Liver (tissue), 9 donors: ENCODE results near the gene HTR2B. TPM values are rescaled to one million over a fixed set of nuclear protein-coding genes. Genes with fewer than 3 reads are reported as not detected.

ENCODE experiments used
- DNase-seq: peaks from one replicate; pipeline ENCODE4 v3.0.0-alpha.2; 2017; ENCODE audit warnings: low spot score
- H3K27ac ChIP-seq, 2 donors: one replicate each; pipeline ENCODE4 v1.7.0; 2013; ENCODE audit warnings: inconsistent platforms in 2 of 2, low read length in 2 of 2, control low read depth in 1 of 2, low read depth in 1 of 2, mild to moderate bottlenecking in 1 of 2
- H3K27me3 ChIP-seq, 4 donors: one replicate each; pipeline versions ENCODE4 v1.6.1 to v1.7.0; 2013; ENCODE audit warnings: low read length in 3 of 4, inconsistent platforms in 1 of 4, mild to moderate bottlenecking in 1 of 4, moderate library complexity in 1 of 4; ENCODE audit not compliant: control insufficient read depth in 4 of 4, insufficient read depth in 4 of 4
- H3K36me3 ChIP-seq, 4 donors: one replicate each; pipeline versions ENCODE4 v1.6.1 to v1.7.0; 2013; ENCODE audit warnings: low read length in 3 of 4, mild to moderate bottlenecking in 3 of 4, low read depth in 1 of 4, moderate library complexity in 1 of 4; ENCODE audit not compliant: control insufficient read depth in 4 of 4, insufficient read depth in 3 of 4
- H3K4me1 ChIP-seq, 4 donors: one replicate each; pipeline versions ENCODE4 v1.6.1 to v1.7.0; 2013; ENCODE audit warnings: low read length in 3 of 4, mild to moderate bottlenecking in 3 of 4, moderate library complexity in 1 of 4; ENCODE audit not compliant: control insufficient read depth in 4 of 4, insufficient read depth in 4 of 4
- H3K4me3 ChIP-seq, 3 donors: one replicate each; pipeline versions ENCODE4 v1.6.1 to v1.7.0; 2013; ENCODE audit warnings: low read length in 3 of 3, control low read depth in 1 of 3, low read depth in 1 of 3, mild to moderate bottlenecking in 1 of 3
- H3K9ac ChIP-seq, 2 donors: one replicate each; pipeline ENCODE4 v1.7.0; 2013; ENCODE audit warnings: low read length in 2 of 2, mild to moderate bottlenecking in 2 of 2, moderate library complexity in 2 of 2, control low read depth in 1 of 2, low read depth in 1 of 2
- H3K9me3 ChIP-seq, 4 donors: one replicate each; pipeline versions ENCODE4 v1.6.1 to v1.7.0; 2013; ENCODE audit warnings: low read length in 3 of 4; ENCODE audit not compliant: control insufficient read depth in 4 of 4
- EGR1 ChIP-seq, 2 donors: IDR thresholded peaks; 2 replicates each; pipeline ENCODE4 v1.6.1; 2016 to 2018; ENCODE audit warnings: antibody characterized with exemption in 2 of 2, low read depth in 2 of 2
- FOXA1 ChIP-seq: IDR thresholded peaks from 2 replicates; pipeline ENCODE4 v1.6.1; 2016; ENCODE audit warnings: antibody characterized with exemption
- GABPA ChIP-seq, 2 donors: IDR thresholded peaks in 1 of 2; conservative IDR thresholded peaks in 1 of 2; 2 replicates each; pipeline ENCODE4 v1.6.1; 2016; ENCODE audit warnings: antibody characterized with exemption in 2 of 2, mild to moderate bottlenecking in 1 of 2, moderate library complexity in 1 of 2
- HNF4A ChIP-seq, 2 donors: conservative IDR thresholded peaks; 2 replicates each; pipeline ENCODE4 v1.6.1; 2016; ENCODE audit warnings: antibody characterized with exemption in 2 of 2, mild to moderate bottlenecking in 2 of 2
- HNF4G ChIP-seq: IDR thresholded peaks from 2 replicates; pipeline ENCODE4 v1.6.1; 2016; ENCODE audit warnings: antibody characterized with exemption
- JUND ChIP-seq, 2 donors: IDR thresholded peaks; 2 replicates each; pipeline ENCODE4 v1.6.1; 2016; ENCODE audit warnings: antibody characterized with exemption in 2 of 2
- NR2F2 ChIP-seq: IDR thresholded peaks from 2 replicates; pipeline ENCODE4 v1.6.1; 2016; ENCODE audit warnings: antibody characterized with exemption
- REST ChIP-seq: IDR thresholded peaks from 2 replicates; pipeline ENCODE4 v1.6.1; 2016; ENCODE audit warnings: antibody characterized with exemption, mild to moderate bottlenecking
- SP1 ChIP-seq: IDR thresholded peaks from 2 replicates; pipeline ENCODE4 v1.6.1; 2018; ENCODE audit warnings: antibody characterized with exemption, mild to moderate bottlenecking
- TAF1 ChIP-seq: conservative IDR thresholded peaks from 2 replicates; pipeline ENCODE4 v1.6.1; 2016; ENCODE audit warnings: antibody characterized with exemption, mild to moderate bottlenecking
- YY1 ChIP-seq: IDR thresholded peaks from 2 replicates; pipeline ENCODE4 v1.6.1; 2016; ENCODE audit warnings: antibody characterized with exemption, mild to moderate bottlenecking
- ZBTB33 ChIP-seq: IDR thresholded peaks from 2 replicates; pipeline ENCODE4 v1.6.1; 2016; ENCODE audit warnings: antibody characterized with exemption
- WGBS: extraction: QIAGEN DNeasy Blood & Tissue Kit; methylation state at CpG from one replicate; pipeline ENCODE4 v1.1.7; 2013; 5-methylcytosine and 5-hydroxymethylcytosine counted together
- polyA plus RNA-seq, 2 donors: library from polyadenylated mRNA; stranded (reverse) in 1 of 2; unstranded in 1 of 2; fragments of 200-250 nt in 1 of 2; fragments of >200 nt in 1 of 2; fragmentation: Nextera tagmentation in 1 of 2; extraction: Ambion mirVana in 1 of 2; gene quantifications; one replicate each; pipeline versions ENCODE4 v1.2.1 to v1.2.3, GENCODE V29; 2013 to 2015
- total RNA-seq, 2 donors: library from RNA; depleted of rRNA; stranded (reverse); fragments of >200 nt; gene quantifications; one replicate each; pipeline ENCODE4 v1.2.3, GENCODE V29; 2014
- TF ChIP-seq, protein P1 (sequence below): IDR thresholded peaks from 2 replicates; pipeline ENCODE4 v1.6.1; 2016; ENCODE audit warnings: antibody characterized with exemption
- TF ChIP-seq, protein P2 (sequence below): IDR thresholded peaks from 2 replicates; pipeline ENCODE4 v1.6.1; 2016; ENCODE audit warnings: antibody characterized with exemption
- TF ChIP-seq, protein P3 (sequence below): fragments of 150-350 bp; IDR thresholded peaks from 2 replicates; pipeline ENCODE4 v1.5.1; 2017; ENCODE audit warnings: improper control_type of control experiment, low read depth, low read length; ENCODE audit not compliant: missing input control
- donor health status: healthy.
- donor health status: healthy.
- donor health status: healthy.
- donor health status: healthy.
- donor health status: healthy.

Gene HTR2B
- total and polyA plus RNA-seq, 4 donors = 0.09 to 1.0 (median 0.63) TPM

DNA sequence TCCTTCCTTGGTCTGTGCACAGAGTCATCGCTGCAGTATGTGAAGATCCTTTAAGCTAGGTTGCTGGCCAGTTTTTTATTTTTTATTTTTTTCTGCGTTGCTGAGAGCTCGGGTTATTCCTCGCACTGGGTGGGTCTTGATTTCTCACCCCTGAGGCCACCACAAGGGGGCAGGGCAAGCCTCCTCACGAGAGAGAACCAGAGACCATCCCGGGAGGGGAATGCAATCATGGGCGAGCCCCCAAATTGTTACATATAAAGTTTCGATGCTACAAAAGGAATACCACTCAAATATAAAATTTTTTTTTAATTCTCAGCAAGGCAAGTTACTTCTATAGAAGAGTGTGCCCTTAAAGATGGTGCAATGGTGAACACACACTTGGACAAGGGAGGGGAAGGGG is 24.9 kb downstream of the HTR2B start:
- H3K27me3 ChIP-seq = no peaks in the 10 kb centered on the region
- TF ChIP-seq GABPA (IDR thresholded peaks at IDR 0.05 in 1 of 2, conservative IDR thresholded peaks at IDR 0.05 in 1 of 2) = no peak
- no peak for TF ChIP-seq ZBTB33
- TF ChIP-seq, protein P1, sequence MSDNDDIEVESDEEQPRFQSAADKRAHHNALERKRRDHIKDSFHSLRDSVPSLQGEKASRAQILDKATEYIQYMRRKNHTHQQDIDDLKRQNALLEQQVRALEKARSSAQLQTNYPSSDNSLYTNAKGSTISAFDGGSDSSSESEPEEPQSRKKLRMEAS = no peak
- TF ChIP-seq REST = no peak
- TF ChIP-seq, protein P2, sequence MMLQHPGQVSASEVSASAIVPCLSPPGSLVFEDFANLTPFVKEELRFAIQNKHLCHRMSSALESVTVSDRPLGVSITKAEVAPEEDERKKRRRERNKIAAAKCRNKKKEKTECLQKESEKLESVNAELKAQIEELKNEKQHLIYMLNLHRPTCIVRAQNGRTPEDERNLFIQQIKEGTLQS = no peak
- TF ChIP-seq NR2F2 = no peak
- TF ChIP-seq JUND (IDR thresholded peaks at IDR 0.05) = no peak
- no peak for TF ChIP-seq HNF4G
- peaks cover 0 to 2% (median 0%) of the 10 kb centered on the region in 4 donors for H3K9me3 ChIP-seq
- H3K4me3 ChIP-seq = no peak overlapping the region
- H3K27ac ChIP-seq = no peak overlapping the region
- peaks cover 0 to 5% (median 1%) of the 10 kb centered on the region in 4 donors for H3K4me1 ChIP-seq
- DNase-seq = no peak
- no peak overlapping the region for H3K9ac ChIP-seq
- WGBS = 96% methylated on average over 8 of the region's 8 CpGs
- peaks cover 4 to 23% (median 16%) of the 10 kb centered on the region in 4 donors for H3K36me3 ChIP-seq

GRCh38 chr2:231094736-231095346 is 30.0 kb downstream of the HTR2B start:
- H3K9ac ChIP-seq = no peak overlapping the region
- H3K9me3 ChIP-seq = peaks cover 0 to 2% (median 0%) of the 10 kb centered on the region in 4 donors
- TF ChIP-seq, protein P1 = no peak
- TF ChIP-seq YY1 (no peak), HNF4G (no peak), FOXA1 (no peak), EGR1 (IDR thresholded peaks at IDR 0.05; ENCODE audit: low read depth in 2 of 2) (no peak), SP1 (no peak), TAF1 (no peak), GABPA (IDR thresholded peaks at IDR 0.05 in 1 of 2, conservative IDR thresholded peaks at IDR 0.05 in 1 of 2) (no peak), HNF4A (conservative IDR thresholded peaks at IDR 0.05) (no peak)
- TF ChIP-seq, protein P3, sequence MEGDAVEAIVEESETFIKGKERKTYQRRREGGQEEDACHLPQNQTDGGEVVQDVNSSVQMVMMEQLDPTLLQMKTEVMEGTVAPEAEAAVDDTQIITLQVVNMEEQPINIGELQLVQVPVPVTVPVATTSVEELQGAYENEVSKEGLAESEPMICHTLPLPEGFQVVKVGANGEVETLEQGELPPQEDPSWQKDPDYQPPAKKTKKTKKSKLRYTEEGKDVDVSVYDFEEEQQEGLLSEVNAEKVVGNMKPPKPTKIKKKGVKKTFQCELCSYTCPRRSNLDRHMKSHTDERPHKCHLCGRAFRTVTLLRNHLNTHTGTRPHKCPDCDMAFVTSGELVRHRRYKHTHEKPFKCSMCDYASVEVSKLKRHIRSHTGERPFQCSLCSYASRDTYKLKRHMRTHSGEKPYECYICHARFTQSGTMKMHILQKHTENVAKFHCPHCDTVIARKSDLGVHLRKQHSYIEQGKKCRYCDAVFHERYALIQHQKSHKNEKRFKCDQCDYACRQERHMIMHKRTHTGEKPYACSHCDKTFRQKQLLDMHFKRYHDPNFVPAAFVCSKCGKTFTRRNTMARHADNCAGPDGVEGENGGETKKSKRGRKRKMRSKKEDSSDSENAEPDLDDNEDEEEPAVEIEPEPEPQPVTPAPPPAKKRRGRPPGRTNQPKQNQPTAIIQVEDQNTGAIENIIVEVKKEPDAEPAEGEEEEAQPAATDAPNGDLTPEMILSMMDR = no peak
- TF ChIP-seq, protein P2 = no peak
- no peak overlapping the region for H3K4me3 ChIP-seq
- no peaks in the 10 kb centered on the region for H3K4me1 ChIP-seq
- no peak for DNase-seq
- no peak overlapping the region for H3K27ac ChIP-seq
- no peaks in the 10 kb centered on the region for H3K27me3 ChIP-seq
- H3K36me3 ChIP-seq = peaks cover 2 to 32% (median 22%) of the 10 kb centered on the region in 4 donors
- 86% methylated on average over 4 of the region's 4 CpGs for WGBS
